Kidney epithelial cell (primary cell): Measurements from ENCODE around the gene SKOR2. TPM values are rescaled to one million over a fixed set of nuclear protein-coding genes. Genes with fewer than 3 reads are reported as not detected.

Experiments
- DNase-seq: peaks from one replicate; pipeline ENCODE4 v3.0.0-alpha.2; 2010; ENCODE audit warnings: low read depth
- H3K27me3 ChIP-seq: 2 replicates; pipeline ENCODE4 v1.6.0; 2011; ENCODE audit warnings: low read length; ENCODE audit not compliant: control insufficient read depth, insufficient read depth
- H3K36me3 ChIP-seq: 2 replicates; pipeline ENCODE4 v1.5.1; 2011; ENCODE audit warnings: low read length; ENCODE audit not compliant: control insufficient read depth, insufficient read depth
- H3K4me3 ChIP-seq: 2 replicates; pipeline ENCODE4 v1.5.1; 2011; ENCODE audit warnings: low read depth, mild to moderate bottlenecking, control low read depth, low read length
- total RNA-seq: library from RNA; depleted of rRNA; stranded (reverse); fragments of >200 nt; gene quantifications from 2 replicates; pipeline ENCODE4 v1.2.3, GENCODE V29; 2015
- TF ChIP-seq, protein P1 (sequence below): IDR thresholded peaks from 2 replicates; pipeline ENCODE4 v1.5.1; 2011; ENCODE audit warnings: mild to moderate bottlenecking, moderate library complexity, low read length, control low read depth, inconsistent platforms; ENCODE audit not compliant: insufficient read depth, poor library complexity, severe bottlenecking

The SKOR2 gene
- total RNA-seq, 1 donor from 2014 or later, result not detected

DNA sequence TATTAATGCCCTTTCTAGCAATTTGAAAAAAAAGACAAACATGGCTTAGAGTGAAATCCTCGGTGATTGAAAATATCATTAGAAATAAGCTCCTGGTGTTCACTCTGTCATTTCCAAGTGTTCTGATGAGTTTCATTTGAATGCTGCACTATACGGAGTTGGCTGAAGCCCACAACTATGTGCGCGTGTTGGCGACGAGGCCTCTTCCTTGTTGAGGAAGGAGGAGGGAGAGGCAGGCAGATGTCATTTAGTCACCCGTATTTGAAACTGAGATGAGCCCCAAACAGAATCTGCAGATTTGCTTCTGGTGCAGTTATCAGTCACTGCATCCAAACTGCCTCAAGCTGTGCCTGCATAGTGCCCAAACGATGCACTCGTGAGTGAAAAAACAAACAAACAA, 23.5 kb upstream of the SKOR2 start:
- TF ChIP-seq, protein P1, sequence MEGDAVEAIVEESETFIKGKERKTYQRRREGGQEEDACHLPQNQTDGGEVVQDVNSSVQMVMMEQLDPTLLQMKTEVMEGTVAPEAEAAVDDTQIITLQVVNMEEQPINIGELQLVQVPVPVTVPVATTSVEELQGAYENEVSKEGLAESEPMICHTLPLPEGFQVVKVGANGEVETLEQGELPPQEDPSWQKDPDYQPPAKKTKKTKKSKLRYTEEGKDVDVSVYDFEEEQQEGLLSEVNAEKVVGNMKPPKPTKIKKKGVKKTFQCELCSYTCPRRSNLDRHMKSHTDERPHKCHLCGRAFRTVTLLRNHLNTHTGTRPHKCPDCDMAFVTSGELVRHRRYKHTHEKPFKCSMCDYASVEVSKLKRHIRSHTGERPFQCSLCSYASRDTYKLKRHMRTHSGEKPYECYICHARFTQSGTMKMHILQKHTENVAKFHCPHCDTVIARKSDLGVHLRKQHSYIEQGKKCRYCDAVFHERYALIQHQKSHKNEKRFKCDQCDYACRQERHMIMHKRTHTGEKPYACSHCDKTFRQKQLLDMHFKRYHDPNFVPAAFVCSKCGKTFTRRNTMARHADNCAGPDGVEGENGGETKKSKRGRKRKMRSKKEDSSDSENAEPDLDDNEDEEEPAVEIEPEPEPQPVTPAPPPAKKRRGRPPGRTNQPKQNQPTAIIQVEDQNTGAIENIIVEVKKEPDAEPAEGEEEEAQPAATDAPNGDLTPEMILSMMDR, result no peak
- H3K27me3 ChIP-seq, result no peaks in the 10 kb centered on the region

DNA sequence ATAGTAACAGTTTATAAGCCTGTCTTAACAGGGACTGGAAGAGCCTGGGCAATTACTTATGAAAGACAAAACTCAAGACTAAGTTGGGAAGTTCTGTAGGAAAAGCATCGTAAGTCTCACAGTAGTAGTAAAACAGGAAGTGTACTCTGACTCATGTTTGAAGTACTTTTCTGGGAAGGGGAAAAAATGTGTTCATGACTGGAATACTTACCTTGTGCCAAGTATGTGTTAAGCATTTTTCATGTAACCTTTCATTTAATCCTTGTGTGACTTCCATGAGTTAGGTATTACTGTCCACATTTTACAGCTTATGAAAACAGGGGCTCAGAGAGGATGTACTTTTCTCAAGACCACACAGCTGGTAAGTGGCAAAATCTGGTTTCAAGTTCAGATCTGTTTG, 13.7 kb upstream of the SKOR2 start:
- Histone ChIP-seq H3K27me3 (peaks cover 44% of the 10 kb centered on the region), H3K4me3 (no peak overlapping the region), H3K36me3 (no peaks in the 10 kb centered on the region)
- DNase-seq, result no peak
- TF ChIP-seq, protein P1, result no peak

More for the DNA sequence above, 23.5 kb upstream of the SKOR2 start:
- Histone ChIP-seq H3K36me3 (no peaks in the 10 kb centered on the region), H3K4me3 (no peak overlapping the region)
- DNase-seq, result no peak

DNA sequence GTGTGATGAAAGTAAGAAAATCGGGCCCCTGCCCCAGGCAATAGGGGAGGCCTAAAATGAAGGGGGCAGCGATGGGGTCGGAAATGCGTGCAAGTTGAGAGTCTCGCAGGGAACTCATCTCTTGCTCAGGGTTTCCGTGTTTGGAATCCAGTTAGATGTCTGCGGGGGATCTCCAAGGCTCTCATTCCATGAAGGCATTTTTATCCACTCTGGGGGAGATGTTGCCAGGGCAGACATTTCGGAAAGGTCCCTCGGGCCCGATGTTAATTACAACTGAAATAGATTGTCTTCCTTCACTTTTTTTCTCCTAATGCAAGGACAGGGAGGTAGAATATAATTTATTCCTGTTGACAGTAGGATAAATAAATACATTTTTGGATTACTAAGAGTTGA, 12.8 kb upstream of the SKOR2 start:
- TF ChIP-seq, protein P1, result no peak
- no peak for DNase-seq
- no peak overlapping the region for H3K4me3 ChIP-seq
- peaks cover 53% of the 10 kb centered on the region for H3K27me3 ChIP-seq
- H3K36me3 ChIP-seq, result no peaks in the 10 kb centered on the region

DNA sequence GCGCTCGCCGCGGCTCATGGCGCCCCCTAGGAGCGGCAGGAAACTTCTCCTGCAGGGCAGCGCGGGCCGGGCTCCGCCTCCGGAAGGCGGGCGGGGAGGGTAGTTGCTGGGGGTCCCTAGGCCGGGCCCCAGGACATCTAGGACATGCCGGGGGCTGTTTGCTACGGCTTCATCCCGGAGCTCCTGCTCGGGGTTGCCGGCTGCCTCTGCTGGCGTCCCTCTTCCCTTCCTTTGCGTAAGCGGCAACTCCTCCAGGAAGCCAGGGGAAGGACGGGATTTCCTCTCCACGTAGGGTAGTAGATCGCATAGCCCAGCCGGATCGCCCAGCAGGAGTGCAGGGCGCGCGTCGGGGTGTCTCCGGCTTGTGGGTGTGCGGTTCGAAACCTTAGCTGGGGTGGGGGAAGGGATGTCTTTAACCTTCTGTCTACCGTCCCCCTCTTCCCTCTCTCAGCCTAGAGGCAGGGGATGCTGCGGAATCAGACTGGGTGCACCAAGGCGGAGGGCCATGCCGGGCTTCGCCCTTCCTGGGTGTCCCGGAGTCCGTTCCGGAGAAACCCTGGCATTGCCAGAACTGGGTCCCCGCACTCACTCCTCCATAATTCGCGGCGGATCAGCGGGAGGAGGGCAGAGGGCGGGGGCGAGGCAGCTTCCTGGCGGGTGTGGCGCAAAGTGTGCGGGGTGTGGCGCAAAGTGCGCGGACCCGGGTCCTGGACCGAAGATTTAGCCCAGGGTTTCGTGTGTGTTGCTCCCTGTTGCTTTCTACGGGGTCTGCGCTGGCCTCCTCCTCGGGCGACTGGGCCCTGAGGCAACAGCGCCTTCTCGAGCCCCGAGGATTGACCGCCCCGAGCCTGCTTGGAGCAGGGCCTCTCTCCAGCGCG, 12.2 kb upstream of the SKOR2 start:
- H3K27me3 ChIP-seq, result peaks cover 56% of the 10 kb centered on the region

DNA sequence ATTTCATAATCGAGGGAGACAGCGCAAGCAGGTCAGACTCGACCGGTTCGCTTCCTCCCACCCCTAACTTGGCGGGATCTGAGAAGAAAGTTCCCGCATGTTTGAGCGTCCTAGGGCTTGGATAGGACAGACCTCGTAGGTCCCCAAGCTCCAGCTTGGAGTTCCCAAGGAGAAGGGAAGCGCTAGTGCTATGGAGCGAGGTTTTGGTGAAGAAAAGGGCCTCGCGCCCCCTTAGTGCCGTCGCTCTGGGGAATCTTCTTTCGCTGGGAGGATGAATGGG, 11.6 kb upstream of the SKOR2 start:
- peaks cover 56% of the 10 kb centered on the region for H3K27me3 ChIP-seq

More for the DNA sequence above, 12.2 kb upstream of the SKOR2 start:
- DNase-seq, result no peak
- Histone ChIP-seq H3K36me3 (no peaks in the 10 kb centered on the region), H3K4me3 (no peak overlapping the region)
- TF ChIP-seq, protein P1, result peak; percentile 6

More for the DNA sequence above, 11.6 kb upstream of the SKOR2 start:
- TF ChIP-seq, protein P1, result no peak
- Histone ChIP-seq H3K36me3 (no peaks in the 10 kb centered on the region), H3K4me3 (no peak overlapping the region)
- DNase-seq, result no peak
